ENCODE results near the gene KMT2E. TPM values are rescaled to one million over a fixed set of nuclear protein-coding genes. Genes with fewer than 3 reads are reported as not detected.
"Not testable (repeated sequence)": the region's sequence is repeated elsewhere in the genome, so short reads cannot be mapped to it uniquely, and the experiment has no call there.

The KMT2E gene
- total RNA-seq, 1 experiment from 2014 or later = 63.9 TPM

GRCh38 chr7:104985259-104985617 lies 28.8 kb upstream of the KMT2E start:
- H3K36me3 ChIP-seq (ENCODE audit: insufficient read depth, low read length, poor library complexity, severe bottlenecking) = no peaks in the 10 kb centered on the region
- no peak overlapping the region for H3K4me3 ChIP-seq (ENCODE audit: low read depth, low read length, poor library complexity, severe bottlenecking)
- intact Hi-C loops (cut with micrococcal nuclease; ENCODE audit: unreplicated experiment) = no loop called here
- H3K4me1 ChIP-seq (ENCODE audit: insufficient read depth, low read length, poor library complexity, severe bottlenecking) = peaks cover 63% of the 10 kb centered on the region
- TF ChIP-seq EZH2 (IDR thresholded peaks at IDR 0.05; ENCODE audit: borderline replicate concordance, low read depth, low read length, poor library complexity, severe bottlenecking) = no peak
- TF ChIP-seq, protein P1, sequence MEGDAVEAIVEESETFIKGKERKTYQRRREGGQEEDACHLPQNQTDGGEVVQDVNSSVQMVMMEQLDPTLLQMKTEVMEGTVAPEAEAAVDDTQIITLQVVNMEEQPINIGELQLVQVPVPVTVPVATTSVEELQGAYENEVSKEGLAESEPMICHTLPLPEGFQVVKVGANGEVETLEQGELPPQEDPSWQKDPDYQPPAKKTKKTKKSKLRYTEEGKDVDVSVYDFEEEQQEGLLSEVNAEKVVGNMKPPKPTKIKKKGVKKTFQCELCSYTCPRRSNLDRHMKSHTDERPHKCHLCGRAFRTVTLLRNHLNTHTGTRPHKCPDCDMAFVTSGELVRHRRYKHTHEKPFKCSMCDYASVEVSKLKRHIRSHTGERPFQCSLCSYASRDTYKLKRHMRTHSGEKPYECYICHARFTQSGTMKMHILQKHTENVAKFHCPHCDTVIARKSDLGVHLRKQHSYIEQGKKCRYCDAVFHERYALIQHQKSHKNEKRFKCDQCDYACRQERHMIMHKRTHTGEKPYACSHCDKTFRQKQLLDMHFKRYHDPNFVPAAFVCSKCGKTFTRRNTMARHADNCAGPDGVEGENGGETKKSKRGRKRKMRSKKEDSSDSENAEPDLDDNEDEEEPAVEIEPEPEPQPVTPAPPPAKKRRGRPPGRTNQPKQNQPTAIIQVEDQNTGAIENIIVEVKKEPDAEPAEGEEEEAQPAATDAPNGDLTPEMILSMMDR (conservative IDR thresholded peaks at IDR 0.05; ENCODE audit: low read depth, low read length) = no peak
- no peaks in the 10 kb centered on the region for H3K27me3 ChIP-seq (replicated peaks; ENCODE audit: insufficient read depth, low read depth, low read length, poor library complexity)
- no peak for DNase-seq (ENCODE audit: low spot score)
- POLR2A ChIA-PET (ENCODE audit: low non-redundant PET) = no interaction called here
- no TSS peak for BruUV-seq (replicated peaks)
- H3K27ac ChIP-seq (ENCODE audit: low read depth, low read length, poor library complexity, severe bottlenecking) = peak overlapping the region; percentile 97
- H3K9me3 ChIP-seq (ENCODE audit: low read depth, low read length, poor library complexity, severe bottlenecking) = no peaks in the 10 kb centered on the region
- CTCF ChIA-PET = no interaction called here

- Histone ChIP-seq H3K36me3 (ENCODE audit: insufficient read depth, low read length, poor library complexity, severe bottlenecking) (peaks cover 11% of the 10 kb centered on the region), H3K4me1 (ENCODE audit: insufficient read depth, low read length, poor library complexity, severe bottlenecking) (peaks cover 48% of the 10 kb centered on the region), H3K27me3 (replicated peaks; ENCODE audit: insufficient read depth, low read depth, low read length, poor library complexity) (no peaks in the 10 kb centered on the region), H3K4me3 (ENCODE audit: low read depth, low read length, poor library complexity, severe bottlenecking) (no peak overlapping the region), H3K27ac (ENCODE audit: low read depth, low read length, poor library complexity, severe bottlenecking) (no peak overlapping the region), H3K9me3 (ENCODE audit: low read depth, low read length, poor library complexity, severe bottlenecking) (no peaks in the 10 kb centered on the region)
- no peak for DNase-seq (ENCODE audit: low spot score)
- BruUV-seq (replicated peaks) = no TSS peak
- intact Hi-C loops (cut with micrococcal nuclease; ENCODE audit: unreplicated experiment) = no loop called here
- ChIA-PET POLR2A (ENCODE audit: low non-redundant PET) (interaction anchor here (0.6 kb wide), 1 partner anchor 25 kb away, joined by 7 read pairs; no protein-coding TSS in a partner anchor), CTCF (interaction anchor here (0.6 kb wide), 1 partner anchor 23 kb away, joined by 6 read pairs; no protein-coding TSS in a partner anchor)
- TF ChIP-seq, protein P1 (conservative IDR thresholded peaks at IDR 0.05; ENCODE audit: low read depth, low read length) = no peak
- TF ChIP-seq EZH2 (IDR thresholded peaks at IDR 0.05; ENCODE audit: borderline replicate concordance, low read depth, low read length, poor library complexity, severe bottlenecking) = no peak
These were observed 27.3 kb upstream of the KMT2E start for GRCh38 chr7:104986628-104987259.

DNA sequence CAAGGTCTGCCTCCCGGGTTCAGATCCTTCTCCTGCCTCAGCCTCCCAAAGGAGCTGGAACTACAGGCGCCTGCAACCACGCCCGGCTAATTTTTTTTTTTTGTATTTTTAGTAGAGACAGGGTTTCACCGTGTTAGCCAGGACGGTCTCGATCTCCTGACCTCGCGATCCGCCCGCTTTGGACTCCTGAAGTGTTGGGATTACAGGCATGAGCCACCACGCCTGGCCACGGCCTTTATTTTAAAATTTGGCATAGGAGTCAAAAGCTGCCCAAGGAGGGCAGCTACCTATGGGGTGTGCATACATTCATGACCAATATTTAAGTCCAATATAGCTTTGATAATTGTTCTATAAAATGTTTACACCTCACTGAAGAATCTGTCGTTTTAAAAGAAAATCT lies 26.6 kb upstream of the KMT2E start:
- CTCF ChIA-PET = interaction anchor here (0.6 kb wide), 1 partner anchor 22 kb away, joined by 6 read pairs; no protein-coding TSS in a partner anchor
- POLR2A ChIA-PET (ENCODE audit: low non-redundant PET); H3K4me3 ChIP-seq (ENCODE audit: low read depth, low read length, poor library complexity, severe bottlenecking); H3K9me3 ChIP-seq (ENCODE audit: low read depth, low read length, poor library complexity, severe bottlenecking); BruUV-seq (replicated peaks); DNase-seq (ENCODE audit: low spot score); H3K27ac ChIP-seq (ENCODE audit: low read depth, low read length, poor library complexity, severe bottlenecking); H3K27me3 ChIP-seq (replicated peaks; ENCODE audit: insufficient read depth, low read depth, low read length, poor library complexity); intact Hi-C loops (cut with micrococcal nuclease; ENCODE audit: unreplicated experiment): not testable (repeated sequence)
- H3K4me1 ChIP-seq (ENCODE audit: insufficient read depth, low read length, poor library complexity, severe bottlenecking) = peaks cover 42% of the 10 kb centered on the region
- H3K36me3 ChIP-seq (ENCODE audit: insufficient read depth, low read length, poor library complexity, severe bottlenecking) = peaks cover 11% of the 10 kb centered on the region

GRCh38 chr7:104990983-104991382 lies 23.0 kb upstream of the KMT2E start:
- no peaks in the 10 kb centered on the region for H3K9me3 ChIP-seq (ENCODE audit: low read depth, low read length, poor library complexity, severe bottlenecking)
- TF ChIP-seq EZH2 (IDR thresholded peaks at IDR 0.05; ENCODE audit: borderline replicate concordance, low read depth, low read length, poor library complexity, severe bottlenecking) = no peak
- TF ChIP-seq, protein P1 (conservative IDR thresholded peaks at IDR 0.05; ENCODE audit: low read depth, low read length) = no peak
- POLR2A ChIA-PET (ENCODE audit: low non-redundant PET) = no interaction called here
- intact Hi-C loops (cut with micrococcal nuclease; ENCODE audit: unreplicated experiment) = no loop called here
- peaks cover 17% of the 10 kb centered on the region for H3K36me3 ChIP-seq (ENCODE audit: insufficient read depth, low read length, poor library complexity, severe bottlenecking)
- H3K4me1 ChIP-seq (ENCODE audit: insufficient read depth, low read length, poor library complexity, severe bottlenecking) = peaks cover 17% of the 10 kb centered on the region
- no peak overlapping the region for H3K27ac ChIP-seq (ENCODE audit: low read depth, low read length, poor library complexity, severe bottlenecking)
- DNase-seq (ENCODE audit: low spot score) = no peak
- no peak overlapping the region for H3K4me3 ChIP-seq (ENCODE audit: low read depth, low read length, poor library complexity, severe bottlenecking)
- CTCF ChIA-PET = no interaction called here
- no peaks in the 10 kb centered on the region for H3K27me3 ChIP-seq (replicated peaks; ENCODE audit: insufficient read depth, low read depth, low read length, poor library complexity)
- no TSS peak for BruUV-seq (replicated peaks)
